ENCODE results near the gene ARHGAP36. TPM values are rescaled to one million over a fixed set of nuclear protein-coding genes. Genes with fewer than 3 reads are reported as not detected.

Gene ARHGAP36
- total and polyA plus RNA-seq, 8 donors, result 0.10 to 0.26 (median 0.14) TPM; not detected in 2

GRCh38 chrX:131067846-131068745, 9.9 kb downstream of the ARHGAP36 start:
- Histone ChIP-seq H3K4me1 (no peaks in the 10 kb centered on the region), H3K36me3 (no peaks in the 10 kb centered on the region), H3K27ac (no peak overlapping the region), H3K9me3 (no peaks in the 10 kb centered on the region), H3K27me3 (peaks cover 22 to 69% of the 10 kb centered on the region in 2 donors), H3K4me3 (no peak overlapping the region)
- ATAC-seq, result no peak
- intact Hi-C loops (cut with DNase I), result no loop called here
- DNase-seq, result no peak
- TF ChIP-seq CTCF (IDR thresholded peaks at IDR 0.05), result no peak

- H3K9me3 ChIP-seq, result no peaks in the 10 kb centered on the region
- peak in 1 of 2 donors; percentile 11 for TF ChIP-seq CTCF (IDR thresholded peaks at IDR 0.05)
- ATAC-seq (peak; percentile 32), DNase-seq (peak in 2 of 4 donors; percentile 15 to 26)
- intact Hi-C loops (cut with DNase I), result no loop called here
- H3K27me3 ChIP-seq, result peaks cover 25 to 79% of the 10 kb centered on the region in 2 donors
- H3K27ac ChIP-seq, result no peak overlapping the region
- H3K4me3 ChIP-seq, result no peak overlapping the region
- H3K36me3 ChIP-seq, result no peaks in the 10 kb centered on the region
- no peaks in the 10 kb centered on the region for H3K4me1 ChIP-seq
Observed at GRCh38 chrX:131068945-131069719, 11.0 kb downstream of the ARHGAP36 start.

GRCh38 chrX:131072871-131073571, 14.9 kb downstream of the ARHGAP36 start:
- Histone ChIP-seq H3K36me3 (no peaks in the 10 kb centered on the region), H3K4me1 (no peaks in the 10 kb centered on the region), H3K27me3 (peaks cover 21 to 59% of the 10 kb centered on the region in 2 donors), H3K9me3 (no peaks in the 10 kb centered on the region), H3K4me3 (no peak overlapping the region), H3K27ac (no peak overlapping the region)
- no peak for TF ChIP-seq CTCF (IDR thresholded peaks at IDR 0.05)
- ATAC-seq (no peak), DNase-seq (no peak)
- intact Hi-C loops (cut with DNase I), result no loop called here

- no peaks in the 10 kb centered on the region for H3K4me1 ChIP-seq
- ATAC-seq (no peak), DNase-seq (no peak)
- no peak overlapping the region for H3K27ac ChIP-seq
- H3K27me3 ChIP-seq, result peaks cover 21 to 53% of the 10 kb centered on the region in 2 donors
- no peak overlapping the region for H3K4me3 ChIP-seq
- H3K9me3 ChIP-seq, result no peaks in the 10 kb centered on the region
- intact Hi-C loops (cut with DNase I), result no loop called here
- TF ChIP-seq CTCF (IDR thresholded peaks at IDR 0.05), result no peak
- no peaks in the 10 kb centered on the region for H3K36me3 ChIP-seq
Observed at GRCh38 chrX:131073607-131074006, 15.5 kb downstream of the ARHGAP36 start.

Data from left lung (tissue), 10 donors.